Epithelial cell of proximal tubule (primary cell): ENCODE results near the gene HOXB3. TPM values are rescaled to one million over a fixed set of nuclear protein-coding genes. Genes with fewer than 3 reads are reported as not detected.

Source experiments
- DNase-seq: peaks from one replicate; pipeline ENCODE4 v3.0.0-alpha.2; 2011; ENCODE audit warnings: low read depth
- H3K4me3 ChIP-seq: 2 replicates; pipeline ENCODE4 v1.5.1; 2011; ENCODE audit warnings: low read depth, mild to moderate bottlenecking, low read length
- total RNA-seq: library from RNA; depleted of rRNA; stranded (reverse); fragments of >200 nt; gene quantifications from 2 replicates; pipeline ENCODE4 v1.2.3, GENCODE V29; 2015
- TF ChIP-seq, protein P1 (sequence below): conservative IDR thresholded peaks from 2 replicates; pipeline ENCODE4 v1.5.1; 2012; ENCODE audit warnings: low read depth, mild to moderate bottlenecking, low read length

The HOXB3 gene
- total RNA-seq, 1 donor from 2014 or later, result 49.9 TPM

DNA sequence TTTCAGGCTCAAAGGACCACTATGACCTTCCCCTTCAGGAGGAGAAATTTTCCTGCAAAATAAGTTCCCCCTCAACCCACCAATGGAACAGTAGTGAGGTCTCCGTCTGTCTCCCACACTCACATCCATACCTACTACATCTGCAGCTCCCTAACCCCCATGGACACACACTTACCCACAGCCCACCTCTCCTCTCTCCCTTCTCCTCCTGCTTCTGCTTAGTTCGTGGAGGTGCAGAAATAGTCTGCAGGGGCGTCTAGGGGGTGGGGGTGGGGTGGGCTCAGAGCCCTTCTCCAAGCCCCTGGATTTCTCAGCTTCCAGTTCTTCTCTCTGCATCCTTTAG lies 20.8 kb downstream of the HOXB3 start:
- TF ChIP-seq, protein P1, sequence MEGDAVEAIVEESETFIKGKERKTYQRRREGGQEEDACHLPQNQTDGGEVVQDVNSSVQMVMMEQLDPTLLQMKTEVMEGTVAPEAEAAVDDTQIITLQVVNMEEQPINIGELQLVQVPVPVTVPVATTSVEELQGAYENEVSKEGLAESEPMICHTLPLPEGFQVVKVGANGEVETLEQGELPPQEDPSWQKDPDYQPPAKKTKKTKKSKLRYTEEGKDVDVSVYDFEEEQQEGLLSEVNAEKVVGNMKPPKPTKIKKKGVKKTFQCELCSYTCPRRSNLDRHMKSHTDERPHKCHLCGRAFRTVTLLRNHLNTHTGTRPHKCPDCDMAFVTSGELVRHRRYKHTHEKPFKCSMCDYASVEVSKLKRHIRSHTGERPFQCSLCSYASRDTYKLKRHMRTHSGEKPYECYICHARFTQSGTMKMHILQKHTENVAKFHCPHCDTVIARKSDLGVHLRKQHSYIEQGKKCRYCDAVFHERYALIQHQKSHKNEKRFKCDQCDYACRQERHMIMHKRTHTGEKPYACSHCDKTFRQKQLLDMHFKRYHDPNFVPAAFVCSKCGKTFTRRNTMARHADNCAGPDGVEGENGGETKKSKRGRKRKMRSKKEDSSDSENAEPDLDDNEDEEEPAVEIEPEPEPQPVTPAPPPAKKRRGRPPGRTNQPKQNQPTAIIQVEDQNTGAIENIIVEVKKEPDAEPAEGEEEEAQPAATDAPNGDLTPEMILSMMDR, result no peak
- no peak for DNase-seq
- peak overlapping the region; percentile 43 for H3K4me3 ChIP-seq

DNA sequence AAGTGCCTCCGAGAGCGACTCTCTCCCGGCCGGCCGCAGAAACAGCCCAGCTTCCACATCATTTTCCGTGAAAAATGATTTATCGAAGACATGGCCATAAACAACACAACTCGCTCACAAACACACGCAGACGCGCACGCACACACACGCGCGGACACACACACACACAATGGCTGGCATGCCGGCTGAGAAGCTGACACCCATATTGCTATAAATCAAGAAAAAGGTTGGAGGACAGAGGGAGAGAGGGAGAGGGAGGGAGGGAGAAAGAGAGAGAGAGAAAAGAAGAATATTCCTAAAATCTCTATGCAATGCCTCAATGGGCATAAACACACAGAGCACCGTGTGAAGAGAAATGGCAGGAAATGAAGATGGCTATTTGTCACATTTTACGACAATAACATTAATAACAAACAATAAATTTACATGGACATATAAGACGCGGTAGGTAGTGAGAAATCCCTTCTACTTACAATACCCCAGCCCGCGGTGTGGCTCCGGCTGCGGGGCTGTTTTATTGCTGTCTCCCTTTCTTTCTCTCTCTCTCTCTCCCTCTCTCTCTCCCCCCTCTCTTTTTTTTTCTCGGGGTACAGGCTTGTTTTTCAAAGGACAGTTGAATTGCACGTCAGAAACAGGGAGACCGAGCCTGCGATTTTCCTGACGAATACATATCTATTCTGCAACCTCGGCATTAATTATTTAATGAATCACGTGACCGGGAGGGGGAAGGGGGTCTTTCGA lies 21.4 kb downstream of the HOXB3 start:
- DNase-seq, result no peak
- TF ChIP-seq, protein P1, result no peak
- H3K4me3 ChIP-seq, result peak overlapping the region; percentile 43

DNA sequence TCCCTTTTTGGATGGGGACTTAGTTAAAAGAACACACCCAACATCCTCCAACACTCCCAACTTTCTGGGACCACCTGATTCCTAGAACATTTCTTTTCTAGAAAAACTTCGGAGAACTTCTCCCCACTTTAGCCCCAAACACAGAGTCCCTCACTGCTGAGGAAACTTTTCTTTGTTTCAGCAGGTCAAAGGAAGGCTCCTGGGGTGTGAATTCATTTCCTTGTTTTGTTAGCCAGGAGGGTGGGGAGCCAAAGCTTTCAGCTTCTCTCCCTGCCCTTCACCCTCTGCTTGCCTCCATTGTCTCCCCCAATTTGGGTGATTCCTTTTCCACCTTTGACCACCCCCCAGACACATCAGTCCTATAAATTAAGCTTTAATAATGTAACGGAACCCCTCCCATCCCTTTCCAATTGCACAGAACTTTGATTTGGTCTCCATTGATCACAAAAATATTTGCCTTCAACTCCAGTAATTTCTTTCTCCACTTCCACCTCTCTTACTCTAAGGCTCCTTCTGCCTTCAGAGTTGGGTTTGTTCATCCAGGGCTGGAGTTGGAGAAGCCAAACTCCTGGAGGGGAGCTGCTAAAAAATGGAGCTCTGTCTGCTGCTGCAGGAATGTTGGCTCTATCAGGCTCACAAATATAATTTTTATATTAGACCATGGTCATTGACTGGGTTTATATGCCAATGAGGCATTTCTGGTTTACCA lies 22.2 kb downstream of the HOXB3 start:
- TF ChIP-seq, protein P1, result no peak
- no peak overlapping the region for H3K4me3 ChIP-seq

DNA sequence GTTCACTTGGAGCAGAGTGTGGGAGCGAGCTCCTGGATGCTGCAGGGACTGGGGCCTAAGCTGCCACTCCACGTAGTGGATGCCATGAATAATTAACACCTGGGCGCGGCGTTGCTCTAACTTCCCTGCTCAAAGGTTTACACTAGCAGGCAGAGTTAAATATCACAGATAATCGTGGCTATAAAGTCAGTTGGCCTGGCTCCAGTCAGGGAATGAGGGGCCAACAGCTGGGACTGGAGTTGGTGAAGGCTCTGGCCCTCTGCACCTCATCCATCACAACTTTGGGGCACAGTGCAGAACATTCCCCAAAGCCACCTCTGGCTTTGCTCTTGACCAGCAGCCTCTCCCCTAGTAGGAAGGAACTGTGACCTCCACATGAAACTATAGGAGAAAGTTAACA lies 22.8 kb downstream of the HOXB3 start:
- no peak overlapping the region for H3K4me3 ChIP-seq
- TF ChIP-seq, protein P1, result no peak
- DNase-seq, result no peak

More for the DNA sequence above, 22.2 kb downstream of the HOXB3 start:
- no peak for DNase-seq

DNA sequence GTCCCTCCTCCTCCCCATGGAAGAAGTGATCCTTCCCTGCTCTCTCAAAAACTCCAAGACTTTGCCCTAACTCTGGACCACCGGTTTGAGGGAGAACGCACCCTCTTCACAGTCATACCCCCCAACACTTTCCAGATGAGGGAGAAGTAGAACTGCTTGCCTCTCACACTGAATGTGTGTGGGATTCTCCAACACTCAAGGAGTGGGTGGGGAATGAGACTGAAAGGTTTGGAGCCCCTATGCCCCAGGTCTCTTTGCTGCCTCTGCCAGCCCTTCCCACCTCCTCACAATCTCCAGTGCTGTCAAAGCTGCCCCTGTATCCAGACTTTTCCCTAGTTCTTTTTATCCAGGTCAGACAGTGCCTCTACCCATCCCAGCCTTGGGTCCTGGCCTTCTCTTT lies 23.3 kb downstream of the HOXB3 start:
- H3K4me3 ChIP-seq, result no peak overlapping the region
- DNase-seq, result no peak
- TF ChIP-seq, protein P1, result no peak

DNA sequence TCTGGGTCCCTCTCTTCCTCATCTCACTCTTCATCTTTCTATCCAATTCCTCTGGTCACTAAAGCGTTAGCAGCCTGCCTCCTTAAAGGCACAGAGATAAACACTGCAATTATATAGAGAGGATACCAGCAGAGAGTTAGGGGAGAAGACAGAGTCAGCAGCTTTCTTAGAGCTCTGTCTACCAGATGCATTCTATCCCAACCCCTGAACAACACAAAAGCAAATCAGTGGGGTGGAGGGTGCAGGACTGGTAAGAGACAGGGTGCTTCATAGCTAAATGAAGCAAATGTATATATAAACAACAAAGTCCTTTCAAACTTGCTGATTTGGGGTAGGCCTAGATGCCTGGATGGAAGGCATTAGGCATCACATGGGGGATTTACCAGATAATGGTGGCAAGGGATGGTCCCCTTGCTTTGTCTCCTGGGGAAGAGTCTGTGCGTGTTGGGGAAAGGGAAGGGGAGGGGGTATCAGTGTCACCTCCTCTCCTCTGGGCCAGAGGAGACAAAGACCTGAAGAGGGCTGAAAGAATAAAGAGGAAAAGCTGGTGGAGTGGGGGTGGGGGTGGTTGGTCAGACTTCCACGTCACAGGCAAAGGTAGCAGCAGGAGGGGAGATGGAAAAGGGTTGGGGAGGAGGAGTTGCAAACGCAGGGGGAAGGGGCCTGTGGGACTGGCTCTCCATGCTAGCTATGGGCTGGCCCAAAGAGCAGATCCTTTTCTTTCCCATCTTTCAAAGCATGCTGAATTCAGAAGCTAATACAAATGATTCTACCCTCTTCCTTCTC lies 23.9 kb downstream of the HOXB3 start:
- no peak for DNase-seq
- TF ChIP-seq, protein P1, result no peak
- H3K4me3 ChIP-seq, result no peak overlapping the region
